ENCODE results near the gene RCCD1.

DNA sequence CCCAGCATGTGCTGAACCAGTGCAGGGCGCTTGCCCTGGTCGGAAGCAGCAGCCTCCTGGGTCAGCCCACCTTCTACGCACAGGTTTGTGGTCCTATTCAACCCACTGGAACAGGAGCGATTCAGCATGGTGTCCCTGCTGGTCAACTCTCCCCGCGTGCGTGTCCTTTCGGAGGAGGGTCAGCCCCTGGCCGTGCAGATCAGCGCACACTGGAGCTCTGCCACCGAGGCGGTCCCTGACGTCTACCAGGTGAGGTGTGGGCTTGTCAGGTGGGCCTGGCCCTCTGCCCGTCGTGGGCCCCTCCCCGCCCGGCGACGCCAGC is 43.4 kb upstream of the RCCD1 start:
- TF ChIP-seq POLR2AphosphoS5 (IDR thresholded peaks at IDR 0.05; ENCODE audit: insufficient read depth, low read depth, low read length) (no peak), FOS (IDR thresholded peaks at IDR 0.05; ENCODE audit: borderline replicate concordance, insufficient read depth, low read length) (no peak), EZH2 (IDR thresholded peaks at IDR 0.05; ENCODE audit: borderline replicate concordance, low read depth, low read length, severe bottlenecking) (no peak)
- TF ChIP-seq, protein P1, sequence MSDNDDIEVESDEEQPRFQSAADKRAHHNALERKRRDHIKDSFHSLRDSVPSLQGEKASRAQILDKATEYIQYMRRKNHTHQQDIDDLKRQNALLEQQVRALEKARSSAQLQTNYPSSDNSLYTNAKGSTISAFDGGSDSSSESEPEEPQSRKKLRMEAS (IDR thresholded peaks at IDR 0.05; ENCODE audit: insufficient read depth, insufficient read length), result no peak
- TF ChIP-seq, protein P2, sequence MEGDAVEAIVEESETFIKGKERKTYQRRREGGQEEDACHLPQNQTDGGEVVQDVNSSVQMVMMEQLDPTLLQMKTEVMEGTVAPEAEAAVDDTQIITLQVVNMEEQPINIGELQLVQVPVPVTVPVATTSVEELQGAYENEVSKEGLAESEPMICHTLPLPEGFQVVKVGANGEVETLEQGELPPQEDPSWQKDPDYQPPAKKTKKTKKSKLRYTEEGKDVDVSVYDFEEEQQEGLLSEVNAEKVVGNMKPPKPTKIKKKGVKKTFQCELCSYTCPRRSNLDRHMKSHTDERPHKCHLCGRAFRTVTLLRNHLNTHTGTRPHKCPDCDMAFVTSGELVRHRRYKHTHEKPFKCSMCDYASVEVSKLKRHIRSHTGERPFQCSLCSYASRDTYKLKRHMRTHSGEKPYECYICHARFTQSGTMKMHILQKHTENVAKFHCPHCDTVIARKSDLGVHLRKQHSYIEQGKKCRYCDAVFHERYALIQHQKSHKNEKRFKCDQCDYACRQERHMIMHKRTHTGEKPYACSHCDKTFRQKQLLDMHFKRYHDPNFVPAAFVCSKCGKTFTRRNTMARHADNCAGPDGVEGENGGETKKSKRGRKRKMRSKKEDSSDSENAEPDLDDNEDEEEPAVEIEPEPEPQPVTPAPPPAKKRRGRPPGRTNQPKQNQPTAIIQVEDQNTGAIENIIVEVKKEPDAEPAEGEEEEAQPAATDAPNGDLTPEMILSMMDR (IDR thresholded peaks at IDR 0.05; ENCODE audit: extremely low read depth in 1 of 2, insufficient read depth in 1 of 2, low read depth in 1 of 2, low read length in 2 of 2), result no peak
